LoVo (cell line): ENCODE measurements around the gene ADD3.

ENCODE experiments used
- DNase-seq: peaks from one replicate; pipeline ENCODE4 v3.0.0-alpha.2; 2016; ENCODE audit warnings: low spot score

ADD3 gene

GRCh38 chr10:110153396-110153795, 145.6 kb downstream of the ADD3 start:
- no peak for DNase-seq

GRCh38 chr10:110156046-110156445, 148.3 kb downstream of the ADD3 start:
- no peak for DNase-seq

GRCh38 chr10:110158051-110159005, 150.5 kb downstream of the ADD3 start:
- DNase-seq = no peak

GRCh38 chr10:110160081-110160480, 152.3 kb downstream of the ADD3 start:
- DNase-seq = no peak

GRCh38 chr10:110160522-110160921, 152.7 kb downstream of the ADD3 start:
- no peak for DNase-seq

- DNase-seq = no peak
These were observed 155.0 kb downstream of the ADD3 start for GRCh38 chr10:110162741-110163145.

GRCh38 chr10:110163192-110163773, 155.5 kb downstream of the ADD3 start:
- DNase-seq = peak; percentile 25

GRCh38 chr10:110163841-110164240, 156.1 kb downstream of the ADD3 start:
- no peak for DNase-seq

GRCh38 chr10:110165239-110165638, 157.5 kb downstream of the ADD3 start:
- DNase-seq = no peak

- no peak for DNase-seq
These were observed 159.4 kb downstream of the ADD3 start for GRCh38 chr10:110167149-110167548.

GRCh38 chr10:110168601-110169481, 161.1 kb downstream of the ADD3 start:
- DNase-seq = no peak

- DNase-seq = no peak
These were observed 161.8 kb downstream of the ADD3 start for GRCh38 chr10:110169586-110169985.

GRCh38 chr10:110170142-110170971, 162.6 kb downstream of the ADD3 start:
- no peak for DNase-seq

GRCh38 chr10:110171032-110171431, 163.2 kb downstream of the ADD3 start:
- DNase-seq = no peak

GRCh38 chr10:110172155-110172554, 164.4 kb downstream of the ADD3 start:
- no peak for DNase-seq

- no peak for DNase-seq
These were observed 166.4 kb downstream of the ADD3 start for GRCh38 chr10:110174201-110174600.

GRCh38 chr10:110174816-110175215, 167.0 kb downstream of the ADD3 start:
- no peak for DNase-seq

GRCh38 chr10:110175406-110175805, 167.6 kb downstream of the ADD3 start:
- DNase-seq = no peak

GRCh38 chr10:110176141-110177030, 168.6 kb downstream of the ADD3 start:
- DNase-seq = no peak

GRCh38 chr10:110179220-110179619, 171.4 kb downstream of the ADD3 start:
- no peak for DNase-seq
